ENCODE measurements around the gene COASY.

The COASY gene

GRCh38 chr17:42561897-42562387, at the start of gene COASY:
Gene COASY (plus strand): TSS chr17:42562148. CDS start chr17:42562623, 475 bp downstream.
- peak; percentile 83 to 91 for DNase-seq

DNA sequence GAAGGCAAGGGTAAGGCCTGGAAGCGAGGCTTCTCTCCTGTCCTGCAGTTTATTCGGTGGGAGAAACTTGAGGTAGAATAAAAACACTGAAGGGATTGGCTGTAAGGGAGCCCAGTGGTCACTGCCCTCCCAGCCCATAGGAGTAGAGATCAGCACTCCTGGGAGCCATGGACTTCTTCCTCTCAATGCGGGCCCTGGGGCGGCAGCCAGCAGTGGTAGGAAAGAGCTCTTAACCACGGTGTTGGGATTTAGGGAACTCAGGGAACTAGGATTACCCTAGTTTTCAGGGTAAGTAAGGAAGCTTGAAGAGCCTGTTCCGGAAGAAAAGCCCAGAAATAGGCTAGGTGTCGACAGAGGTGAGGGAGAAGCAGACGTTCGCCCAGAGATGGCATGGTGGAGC, 49.7 kb upstream of the COASY start:
- DNase-seq: no peak

DNA sequence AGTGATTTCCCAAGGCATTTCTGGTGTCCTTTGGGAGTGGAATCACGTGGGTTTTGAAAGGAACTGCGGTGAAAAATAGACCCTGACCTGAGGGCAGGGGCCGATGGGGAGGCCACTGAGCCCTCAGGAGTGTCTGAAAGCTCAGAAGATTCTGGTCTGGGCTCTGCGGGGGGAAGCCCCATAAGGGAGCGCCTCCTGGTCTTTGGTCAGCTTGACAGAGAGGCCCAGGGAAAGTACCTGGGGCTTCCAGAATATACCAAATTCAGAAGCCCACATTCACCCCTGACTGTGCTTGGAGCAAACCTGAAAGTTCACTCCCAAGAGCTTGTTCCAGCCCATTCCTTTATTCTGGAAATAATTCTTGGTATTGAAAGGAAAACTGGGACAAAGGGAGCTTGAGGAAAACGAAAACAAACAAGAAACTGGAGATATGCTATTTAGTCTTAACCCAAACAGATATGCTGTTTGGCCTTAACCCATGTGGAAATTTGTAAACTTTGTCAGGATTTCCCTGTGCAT, 49.2 kb upstream of the COASY start:
- no peak for DNase-seq

- DNase-seq: no peak
These were observed 48.3 kb upstream of the COASY start for GRCh38 chr17:42513686-42514085.

GRCh38 chr17:42514279-42514678, 47.7 kb upstream of the COASY start:
- DNase-seq: no peak

DNA sequence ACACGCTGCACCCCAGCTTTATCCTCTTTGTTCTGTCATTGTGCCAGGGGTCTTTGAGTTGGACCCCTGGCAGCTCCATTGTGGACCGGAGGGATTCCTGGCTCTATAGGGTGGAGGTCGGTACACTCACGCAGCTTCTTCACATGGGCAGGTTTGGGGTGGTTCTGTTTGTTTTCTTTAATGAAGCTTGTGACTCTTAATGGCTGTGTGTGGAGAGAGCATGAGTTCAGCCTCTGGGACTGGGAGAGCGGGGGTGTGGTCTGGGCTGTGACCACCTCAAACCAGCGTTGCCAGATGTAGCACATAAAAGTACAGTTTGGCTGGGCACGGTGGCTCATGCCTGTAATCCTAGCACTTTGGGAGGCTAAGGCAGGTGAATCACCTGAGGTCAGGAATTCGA, 47.1 kb upstream of the COASY start:
- DNase-seq: no peak

DNA sequence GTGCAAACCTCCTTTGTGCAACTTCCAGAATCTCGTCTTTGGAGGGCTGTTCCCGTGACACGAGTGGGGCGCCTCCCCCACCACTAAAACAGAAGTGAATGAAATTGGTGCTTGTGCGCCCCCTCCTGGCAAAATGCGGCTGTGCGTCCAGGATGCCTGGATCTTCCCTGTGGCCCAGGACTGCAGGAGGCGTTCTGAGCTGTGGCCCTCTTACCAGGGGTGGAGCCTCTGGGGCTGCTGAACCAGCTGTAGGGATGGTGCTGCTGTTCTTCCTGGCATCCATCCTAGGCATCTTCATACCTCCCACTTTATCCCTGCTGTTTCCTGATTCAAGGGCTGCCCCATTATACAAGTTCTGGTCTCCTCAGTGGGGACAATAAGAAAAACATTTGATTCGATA, 44.4 kb upstream of the COASY start:
- DNase-seq: peak; percentile 59 to 65

DNA sequence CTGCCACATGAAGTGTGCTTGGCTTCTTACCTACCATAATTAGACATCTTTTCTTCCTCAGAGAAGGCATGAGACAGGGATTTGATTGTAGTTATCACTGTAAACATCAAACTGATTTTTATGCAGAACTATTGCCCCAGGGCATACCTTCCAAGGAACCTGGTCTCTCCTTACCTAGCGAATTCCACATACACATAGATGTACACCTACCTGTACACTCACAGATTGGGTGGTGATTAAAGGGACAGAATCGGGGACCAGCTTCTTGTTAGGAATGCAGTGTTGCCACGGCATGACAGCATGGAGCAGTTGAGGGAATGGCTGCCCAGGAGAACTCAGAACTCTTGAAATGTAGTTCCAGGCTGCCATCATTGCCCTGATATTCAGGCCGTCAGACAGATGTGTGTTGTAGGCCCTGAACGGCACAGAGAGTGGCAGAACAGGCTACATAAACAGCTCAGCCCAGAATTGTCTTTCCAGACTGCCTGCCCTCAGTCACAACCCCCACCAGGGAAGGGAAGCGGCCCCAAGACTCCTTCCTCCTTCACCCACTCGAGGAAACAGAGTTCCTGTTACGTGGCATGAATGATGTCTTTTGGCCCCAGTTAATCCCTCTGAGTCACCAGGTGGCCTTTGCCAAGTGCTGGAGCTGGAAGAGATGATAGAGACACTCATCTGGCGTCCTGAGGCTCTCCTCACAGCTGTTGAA, 43.7 kb upstream of the COASY start:
- DNase-seq: peak; percentile 40 to 79

- DNase-seq: peak in 1 of 2 donors; percentile 40
These were observed 43.0 kb upstream of the COASY start for GRCh38 chr17:42518755-42519545.

- peak in 1 of 2 donors; percentile 15 for DNase-seq
These were observed 42.1 kb upstream of the COASY start for GRCh38 chr17:42519546-42520491.

GRCh38 chr17:42520540-42520951, 41.4 kb upstream of the COASY start:
- DNase-seq: no peak

DNA sequence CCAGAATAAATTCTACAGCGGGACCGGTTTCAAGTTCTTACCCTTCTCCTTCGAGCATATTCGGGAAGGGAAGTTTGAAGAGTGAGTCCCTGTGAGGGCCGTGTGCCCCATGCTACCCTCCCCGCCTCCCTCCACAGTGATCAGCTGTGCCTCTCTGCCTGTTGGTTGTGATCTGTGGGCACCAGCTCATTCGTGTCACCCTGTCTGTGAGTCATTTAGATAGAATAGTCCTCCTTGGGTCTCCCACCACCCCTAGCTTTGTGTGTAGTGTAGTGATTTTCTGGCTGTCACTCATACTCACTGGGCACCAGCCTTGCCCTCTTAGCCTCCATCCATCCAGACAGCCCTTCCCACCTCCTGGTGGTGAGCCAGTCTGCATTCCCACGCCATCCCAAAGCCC, 40.9 kb upstream of the COASY start:
- DNase-seq: no peak

- no peak for DNase-seq
These were observed 40.2 kb upstream of the COASY start for GRCh38 chr17:42521666-42522262.

DNA sequence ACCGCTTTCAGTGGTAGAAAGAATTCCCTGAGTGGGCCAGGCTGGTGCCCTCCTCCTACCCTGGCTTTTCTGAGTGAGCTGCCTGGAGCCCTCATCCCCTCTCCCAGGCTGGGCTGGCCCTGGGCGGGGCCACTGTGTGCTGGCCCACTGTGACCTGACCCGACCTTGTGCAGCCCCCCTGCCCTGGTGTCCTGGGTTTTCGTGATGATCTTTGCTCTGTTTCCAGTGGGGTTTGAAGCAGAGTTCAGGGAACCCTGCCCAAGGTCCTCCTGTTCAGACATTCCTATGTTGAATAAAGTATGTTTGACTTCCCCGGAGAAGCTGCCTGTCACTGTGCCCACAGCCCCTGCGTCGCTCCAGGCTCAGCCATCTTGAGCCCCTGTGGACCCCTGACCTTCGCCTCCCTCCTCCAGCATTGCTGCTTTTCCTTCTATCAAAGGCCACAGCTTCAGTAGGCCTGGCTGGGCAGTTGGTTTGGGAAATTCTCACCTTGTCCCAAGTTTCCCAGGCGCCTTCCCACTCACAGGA, 39.6 kb upstream of the COASY start:
- DNase-seq: no peak

- DNase-seq: no peak
These were observed 39.1 kb upstream of the COASY start for GRCh38 chr17:42522798-42523278.

- no peak for DNase-seq
These were observed 36.7 kb upstream of the COASY start for GRCh38 chr17:42525221-42525620.

DNA sequence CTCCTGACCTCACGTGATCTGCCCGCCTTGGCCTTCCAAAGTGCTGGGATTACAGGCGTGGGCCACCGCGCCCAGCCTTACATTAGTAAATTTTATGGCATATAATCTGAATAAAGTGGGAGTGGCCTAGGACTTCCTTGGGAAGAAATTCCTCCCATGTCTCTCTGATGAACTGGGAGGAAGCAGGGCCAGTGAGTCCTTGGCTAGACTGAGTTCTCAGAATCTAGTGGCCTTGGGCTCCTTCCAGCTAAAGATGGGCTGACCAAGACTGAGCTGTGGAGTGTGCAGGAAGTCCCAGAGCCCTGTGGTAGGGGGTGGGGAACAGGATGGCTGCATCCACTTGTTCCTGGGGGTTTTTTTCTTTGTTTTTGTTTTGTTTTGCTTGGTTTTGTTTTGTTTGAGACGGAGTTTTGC, 35.9 kb upstream of the COASY start:
- DNase-seq: no peak

DNA sequence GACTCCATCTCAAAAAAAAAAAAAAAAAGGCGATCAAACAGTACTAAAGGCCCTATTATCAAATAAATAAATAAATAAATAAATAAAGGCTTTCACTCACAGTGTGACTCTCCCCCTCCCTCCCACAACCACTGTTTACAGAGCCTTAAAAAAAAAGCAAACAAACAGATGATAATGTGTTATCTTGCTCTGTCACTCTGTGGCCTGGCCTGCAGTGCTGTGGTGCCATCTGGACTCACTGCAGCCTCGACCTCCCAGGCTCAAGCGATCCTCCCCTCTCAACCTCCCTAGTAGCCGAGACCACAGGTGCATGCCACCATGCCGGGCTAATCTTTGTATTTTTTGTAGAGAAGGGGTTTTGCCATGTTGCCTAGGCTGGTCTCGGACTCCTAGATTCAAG, 34.0 kb upstream of the COASY start:
- DNase-seq: no peak

DNA sequence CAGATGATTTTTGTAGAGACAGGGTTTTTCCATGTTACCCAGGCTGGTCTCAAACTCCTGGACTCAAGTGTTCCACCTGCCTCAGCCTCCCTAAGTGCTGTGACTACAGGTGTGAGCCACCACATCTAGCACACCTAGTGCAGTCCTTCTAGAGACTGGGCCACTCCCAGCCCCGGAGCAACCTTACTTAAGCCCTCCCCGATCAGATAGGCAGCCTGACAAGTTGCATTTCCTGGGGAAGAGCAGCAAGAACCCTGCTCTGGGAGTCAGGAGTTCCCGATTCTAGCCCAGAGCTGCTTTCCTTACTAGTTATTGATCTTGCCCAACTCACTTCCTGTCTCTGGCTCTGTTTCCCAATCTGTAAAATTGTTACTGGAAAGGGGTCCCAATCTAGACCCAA, 32.9 kb upstream of the COASY start:
- DNase-seq: no peak

DNA sequence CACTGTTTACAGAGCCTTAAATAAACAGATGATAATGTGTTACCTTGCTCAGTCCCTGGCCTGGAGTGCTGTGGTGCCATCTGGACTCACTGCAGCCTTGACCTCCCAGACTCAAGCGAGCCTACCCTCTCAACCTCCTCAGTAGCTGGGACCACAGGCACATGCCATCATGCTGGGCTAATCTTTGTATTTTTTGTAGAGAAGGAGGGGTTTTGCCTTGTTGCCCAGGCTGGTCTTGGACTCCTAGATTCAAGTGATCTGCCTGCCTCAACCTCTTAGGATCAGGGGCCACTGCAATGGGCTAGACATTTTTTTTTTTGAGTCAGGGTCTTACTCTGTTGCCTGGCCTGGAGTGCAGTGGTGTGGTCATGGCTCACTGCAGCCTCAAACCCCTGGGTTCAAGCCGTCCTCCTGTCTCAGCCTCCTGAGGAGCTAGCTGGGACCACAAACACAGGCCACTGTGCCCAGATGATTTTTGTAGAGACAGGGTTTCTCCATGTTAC, 30.9 kb upstream of the COASY start:
- no peak for DNase-seq

- peak; percentile 3 to 13 for DNase-seq
These were observed 30.2 kb upstream of the COASY start for GRCh38 chr17:42531455-42532354.

Data from bone marrow (tissue), 2 donors.